RWPE2 (cell line): Measurements from ENCODE around the gene PI3.

Source experiments
- ATAC-seq: fragments of 200-7000 bp; cut with Tn5 transposase; 3 replicates; pipeline ENCODE4 v1.9.1; 2021; ENCODE audit warnings: low read depth
- DNase-seq: peaks from one replicate; pipeline ENCODE4 v3.0.0-alpha.2; 2020; ENCODE audit warnings: low spot score
- H3K27ac ChIP-seq: fragments of 450-650 bp; 2 replicates; pipeline ENCODE4 v1.5.1; 2017; ENCODE audit warnings: mild to moderate bottlenecking; ENCODE audit not compliant: poor library complexity, severe bottlenecking
- H3K27me3 ChIP-seq: fragments of 250-450 bp; sonication (Bioruptor Pico); 2 replicates; pipeline ENCODE4 v1.5.1; 2021; ENCODE audit warnings: mild to moderate bottlenecking, moderate library complexity; ENCODE audit not compliant: insufficient read depth, poor library complexity, severe bottlenecking
- H3K36me3 ChIP-seq: fragments of 250-450 bp; sonication (Bioruptor Pico); 2 replicates; pipeline ENCODE4 v1.5.1; 2020; ENCODE audit warnings: low read depth, mild to moderate bottlenecking, moderate library complexity
- H3K4me1 ChIP-seq: fragments of 250-450 bp; sonication (Bioruptor Pico); 2 replicates; pipeline ENCODE4 v1.5.1; 2021; ENCODE audit warnings: mild to moderate bottlenecking, moderate library complexity; ENCODE audit not compliant: insufficient read depth, poor library complexity, severe bottlenecking
- H3K4me3 ChIP-seq: fragments of 250-450 bp; sonication (Bioruptor Pico); 2 replicates; pipeline ENCODE4 v1.5.1; 2021; ENCODE audit warnings: mild to moderate bottlenecking, moderate library complexity; ENCODE audit not compliant: severe bottlenecking
- H3K9me3 ChIP-seq: fragments of 250-450 bp; sonication (Bioruptor Pico); 2 replicates; pipeline ENCODE4 v1.5.1; 2021; ENCODE audit warnings: mild to moderate bottlenecking, moderate library complexity; ENCODE audit not compliant: severe bottlenecking
- TF ChIP-seq, protein P1 (sequence below): fragments of 450-650 bp; IDR thresholded peaks from one replicate; pipeline ENCODE4 v1.5.1; 2017; ENCODE audit warnings: mild to moderate bottlenecking, moderate library complexity; ENCODE audit not compliant: poor library complexity, severe bottlenecking

PI3 gene

DNA sequence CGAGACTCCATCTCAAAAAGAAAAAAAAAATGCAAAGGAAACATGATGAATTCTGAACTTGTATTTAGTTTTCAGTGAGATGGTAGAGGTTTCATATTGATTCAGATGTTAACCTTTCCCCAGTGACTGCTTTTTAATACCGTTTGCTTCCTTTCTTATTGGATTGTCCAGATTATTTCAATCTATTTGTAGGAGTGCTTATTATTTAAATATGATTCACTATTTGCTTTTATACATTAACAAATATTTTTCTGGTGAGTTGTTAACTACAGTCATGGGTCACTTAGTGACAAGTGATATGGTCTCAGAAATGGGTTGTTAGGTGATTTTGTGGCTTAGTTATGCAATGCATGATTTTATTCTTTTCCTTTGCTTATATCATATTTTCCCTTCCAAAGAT, 8.4 kb downstream of the PI3 start:
- TF ChIP-seq, protein P1, sequence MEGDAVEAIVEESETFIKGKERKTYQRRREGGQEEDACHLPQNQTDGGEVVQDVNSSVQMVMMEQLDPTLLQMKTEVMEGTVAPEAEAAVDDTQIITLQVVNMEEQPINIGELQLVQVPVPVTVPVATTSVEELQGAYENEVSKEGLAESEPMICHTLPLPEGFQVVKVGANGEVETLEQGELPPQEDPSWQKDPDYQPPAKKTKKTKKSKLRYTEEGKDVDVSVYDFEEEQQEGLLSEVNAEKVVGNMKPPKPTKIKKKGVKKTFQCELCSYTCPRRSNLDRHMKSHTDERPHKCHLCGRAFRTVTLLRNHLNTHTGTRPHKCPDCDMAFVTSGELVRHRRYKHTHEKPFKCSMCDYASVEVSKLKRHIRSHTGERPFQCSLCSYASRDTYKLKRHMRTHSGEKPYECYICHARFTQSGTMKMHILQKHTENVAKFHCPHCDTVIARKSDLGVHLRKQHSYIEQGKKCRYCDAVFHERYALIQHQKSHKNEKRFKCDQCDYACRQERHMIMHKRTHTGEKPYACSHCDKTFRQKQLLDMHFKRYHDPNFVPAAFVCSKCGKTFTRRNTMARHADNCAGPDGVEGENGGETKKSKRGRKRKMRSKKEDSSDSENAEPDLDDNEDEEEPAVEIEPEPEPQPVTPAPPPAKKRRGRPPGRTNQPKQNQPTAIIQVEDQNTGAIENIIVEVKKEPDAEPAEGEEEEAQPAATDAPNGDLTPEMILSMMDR: no peak
- DNase-seq (no peak), ATAC-seq (peak; percentile 63)
- H3K4me1 ChIP-seq: peaks cover 5% of the 10 kb centered on the region
- H3K27ac ChIP-seq: no peak overlapping the region
- no peaks in the 10 kb centered on the region for H3K36me3 ChIP-seq
- no peaks in the 10 kb centered on the region for H3K27me3 ChIP-seq
- no peaks in the 10 kb centered on the region for H3K9me3 ChIP-seq
- no peak overlapping the region for H3K4me3 ChIP-seq

DNA sequence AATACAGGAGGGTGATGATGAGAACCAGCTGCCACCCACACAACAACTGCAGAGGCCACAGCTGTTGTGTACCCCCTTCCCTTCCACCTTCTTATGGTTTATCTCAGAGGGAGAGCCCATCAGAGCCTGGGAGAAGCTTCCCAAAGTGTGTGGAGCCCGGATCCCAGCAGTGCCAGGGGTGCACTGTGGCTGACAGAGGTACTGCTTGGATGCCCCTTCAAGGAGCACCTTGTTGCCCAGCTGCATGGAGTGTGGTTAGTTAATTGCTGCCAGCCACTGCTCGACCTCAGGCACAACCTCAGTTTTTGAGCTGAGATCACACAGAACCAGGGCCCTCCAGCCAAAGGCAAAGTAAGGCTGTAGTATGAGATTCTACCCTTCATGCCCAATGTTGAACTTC, 13.0 kb downstream of the PI3 start:
- Histone ChIP-seq H3K4me1 (peaks cover 5% of the 10 kb centered on the region), H3K4me3 (no peak overlapping the region), H3K27me3 (peaks cover 7% of the 10 kb centered on the region), H3K27ac (no peak overlapping the region), H3K36me3 (no peaks in the 10 kb centered on the region), H3K9me3 (no peaks in the 10 kb centered on the region)
- DNase-seq: no peak
- TF ChIP-seq, protein P1: no peak
- ATAC-seq: peak; percentile 61

DNA sequence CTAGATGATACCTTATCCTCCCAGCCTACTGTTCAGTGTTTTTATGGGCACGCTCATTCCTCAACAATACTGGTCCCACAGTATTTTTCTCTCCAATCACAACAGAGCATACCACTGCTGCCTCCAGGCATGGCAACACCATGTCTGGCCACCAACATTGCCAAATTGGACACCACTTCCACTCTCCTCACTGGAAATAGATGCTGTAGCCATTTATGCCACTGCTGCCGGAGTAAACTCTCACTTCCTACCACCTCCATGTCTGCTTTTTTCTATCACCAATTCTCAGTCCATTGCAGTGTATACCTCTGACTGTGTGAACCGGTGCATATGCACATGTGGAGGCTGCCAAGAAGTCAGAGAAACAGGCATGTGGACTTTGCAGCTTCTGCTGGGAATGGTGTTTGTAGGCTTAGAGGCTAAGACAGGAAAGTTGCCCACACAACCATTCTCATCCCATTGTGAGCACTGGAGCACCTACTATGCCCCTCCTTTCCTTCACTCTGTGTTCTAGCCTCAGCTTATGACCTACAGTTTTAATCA, 14.4 kb downstream of the PI3 start:
- Histone ChIP-seq H3K27ac (no peak overlapping the region), H3K4me1 (no peaks in the 10 kb centered on the region), H3K27me3 (peaks cover 13% of the 10 kb centered on the region), H3K4me3 (no peak overlapping the region), H3K9me3 (no peaks in the 10 kb centered on the region), H3K36me3 (no peaks in the 10 kb centered on the region)
- TF ChIP-seq, protein P1: no peak
- DNase-seq (no peak), ATAC-seq (no peak)

DNA sequence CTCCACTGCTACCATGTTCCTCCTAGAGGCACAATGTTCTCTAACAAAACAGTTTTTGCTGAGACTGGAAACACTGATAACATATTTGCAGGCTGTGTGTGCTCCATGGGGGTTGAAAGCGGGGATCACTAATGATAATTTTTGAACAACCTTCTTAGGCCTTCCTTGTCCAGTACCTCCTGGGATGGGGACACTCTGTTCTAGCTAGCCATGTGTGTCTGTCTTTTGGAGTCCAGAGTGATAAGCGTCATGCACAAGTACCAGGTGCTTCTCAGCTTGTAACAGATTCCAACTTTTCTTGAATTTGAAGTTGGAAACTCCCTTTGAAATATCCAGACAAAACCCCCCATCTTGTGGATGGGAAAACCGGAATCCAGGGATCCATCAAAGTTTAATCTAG, 15.2 kb downstream of the PI3 start:
- H3K9me3 ChIP-seq: no peaks in the 10 kb centered on the region
- TF ChIP-seq, protein P1: no peak
- DNase-seq: no peak
- no peak overlapping the region for H3K4me3 ChIP-seq
- peaks cover 13% of the 10 kb centered on the region for H3K27me3 ChIP-seq
- H3K36me3 ChIP-seq: no peaks in the 10 kb centered on the region
- no peak for ATAC-seq
- no peak overlapping the region for H3K27ac ChIP-seq
- no peaks in the 10 kb centered on the region for H3K4me1 ChIP-seq

DNA sequence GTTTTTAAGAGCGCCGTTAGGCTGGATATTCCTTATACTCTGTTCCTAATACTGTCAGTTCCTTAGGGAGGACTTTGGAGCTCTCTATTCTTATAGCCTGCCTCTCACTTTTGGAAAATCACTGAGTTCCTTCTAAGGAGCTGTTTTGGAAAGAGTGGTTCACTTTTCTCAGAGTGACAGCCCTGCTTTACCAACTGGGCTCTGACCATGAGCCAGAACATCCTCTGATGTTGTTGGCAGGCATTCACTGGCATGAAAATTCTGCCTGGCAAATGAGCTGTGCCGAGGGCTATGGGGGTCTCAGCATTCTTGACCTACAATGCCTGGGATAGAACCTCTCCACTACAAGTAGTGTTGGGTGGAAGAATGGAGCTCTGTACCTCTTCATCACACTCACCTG, 17.2 kb downstream of the PI3 start:
- ATAC-seq (no peak), DNase-seq (no peak)
- no peak overlapping the region for H3K4me3 ChIP-seq
- no peak overlapping the region for H3K27ac ChIP-seq
- no peaks in the 10 kb centered on the region for H3K36me3 ChIP-seq
- TF ChIP-seq, protein P1: no peak
- H3K9me3 ChIP-seq: no peaks in the 10 kb centered on the region
- H3K4me1 ChIP-seq: no peaks in the 10 kb centered on the region
- peaks cover 13% of the 10 kb centered on the region for H3K27me3 ChIP-seq
